GM12878 (cell line): ENCODE data around the gene IMPG2. TPM values are rescaled to one million over a fixed set of nuclear protein-coding genes. Genes with fewer than 3 reads are reported as not detected.

ENCODE experiments used
- ATAC-seq: fragments of 200-7000 bp; cut with Tn5 transposase; 3 replicates; pipeline ENCODE4 v1.9.1; 2020; ENCODE audit warnings: mild to moderate bottlenecking, moderate library complexity
- BruUV-seq: library from RNA; stranded (reverse); fragments of 400-500 nt; replicated peaks from 2 replicates; lab custom pipeline; 2021; lab: Mats Ljungman, UMichigan
- CTCF ChIA-PET: fragments of 300-600 bp; sonication (Branson Sonifier 250); formaldehyde crosslinking; extraction: SDS; loops from one replicate; lab custom pipeline; 2021; ENCODE audit warnings: inconsistent platforms; lab: Yijun Ruan, JAX
- POLR2A ChIA-PET: fragments of 350-600 bp; formaldehyde crosslinking; extraction: SDS; loops from one replicate; lab custom pipeline; 2021; ENCODE audit warnings: inconsistent platforms; lab: Charles Lee
- RAD21 ChIA-PET: fragments of 300-600 bp; sonication (Branson Sonifier 250); formaldehyde crosslinking; loops from one replicate; lab custom pipeline; 2023; ENCODE audit warnings: antibody characterized with exemption; ENCODE audit not compliant: unreplicated experiment; lab: Charles Lee
- SMC1A ChIA-PET: fragments of 300-600 bp; sonication (Branson Sonifier 250); formaldehyde crosslinking; loops from one replicate; lab custom pipeline; 2023; ENCODE audit not compliant: unreplicated experiment, uncharacterized antibody; lab: Charles Lee
- DNase-seq: peaks from one replicate; pipeline ENCODE4 v3.0.0-alpha.2; 2011; ENCODE audit warnings: low read depth, low spot score
- FAIRE-seq: peaks from 3 replicates; lab custom pipeline; 2011; peaks lifted over from hg19 to GRCh38; lab: Jason Lieb, UNC
- H2AFZ ChIP-seq: 2 replicates; pipeline ENCODE4 v1.6.0; 2011; ENCODE audit warnings: low read depth, low read length, control low read depth; ENCODE audit not compliant: control insufficient read depth
- H3K27ac ChIP-seq: 2 replicates; pipeline ENCODE4 v1.5.1; 2011; ENCODE audit warnings: control low read depth; ENCODE audit not compliant: control insufficient read depth, insufficient read depth
- H3K27me3 ChIP-seq, 2 experiments: replicated peaks in 1 of 2; 2 replicates each; pipeline versions ENCODE4 v1.6.0 to v1.6.1; 2011; ENCODE audit warnings: low read length in 1 of 2; ENCODE audit not compliant: control insufficient read depth in 2 of 2, insufficient read depth in 2 of 2
- H3K36me3 ChIP-seq, 2 experiments: 2 replicates each; pipeline ENCODE4 v1.5.1; 2011; ENCODE audit warnings: low read length in 1 of 2; ENCODE audit not compliant: control insufficient read depth in 2 of 2, insufficient read depth in 2 of 2
- H3K4me1 ChIP-seq: 2 replicates; pipeline ENCODE4 v1.6.1; 2011; ENCODE audit warnings: mild to moderate bottlenecking, low read length, moderate library complexity, mixed read lengths; ENCODE audit not compliant: control insufficient read depth, insufficient read depth
- H3K4me2 ChIP-seq: 2 replicates; pipeline ENCODE4 v1.6.0; 2011; ENCODE audit warnings: control low read depth; ENCODE audit not compliant: control insufficient read depth, insufficient read depth
- H3K4me3 ChIP-seq: fragments of 200-600 bp; sonication (generic); 2 replicates; pipeline ENCODE4 v1.5.1; 2016
- H3K79me2 ChIP-seq: 2 replicates; pipeline ENCODE4 v1.6.0; 2011; ENCODE audit warnings: low read length; ENCODE audit not compliant: control insufficient read depth, insufficient read depth
- H3K9ac ChIP-seq: 2 replicates; pipeline ENCODE4 v1.8.0; 2011; ENCODE audit warnings: low read length, control low read depth, mixed read lengths; ENCODE audit not compliant: control insufficient read depth, insufficient read depth
- H3K9me3 ChIP-seq: replicated peaks from 3 replicates; pipeline ENCODE4 v1.5.1; 2011; ENCODE audit warnings: mild to moderate bottlenecking, low read length; ENCODE audit not compliant: control insufficient read depth, insufficient read depth
- H4K20me1 ChIP-seq: 2 replicates; pipeline ENCODE4 v1.6.0; 2011; ENCODE audit not compliant: control insufficient read depth, insufficient read depth
- ATF2 ChIP-seq: IDR thresholded peaks from 2 replicates; pipeline ENCODE4 v1.6.1; 2012; ENCODE audit warnings: low read length, inconsistent platforms
- E4F1 ChIP-seq: fragments of 450-650 bp; IDR thresholded peaks from 2 replicates; pipeline ENCODE4 v1.6.1; 2018; ENCODE audit warnings: borderline replicate concordance, mild to moderate bottlenecking; ENCODE audit not compliant: partially characterized antibody
- FOXM1 ChIP-seq: IDR thresholded peaks from 2 replicates; pipeline ENCODE4 v1.6.1; 2012; ENCODE audit warnings: low read depth, mild to moderate bottlenecking, inconsistent platforms, low read length, moderate library complexity
- HCFC1 ChIP-seq: fragments of 150-350 bp; IDR thresholded peaks from 2 replicates; pipeline ENCODE4 v1.6.1; 2014; ENCODE audit warnings: low read length
- HDAC2 ChIP-seq: fragments of 200-600 bp; sonication (generic); IDR thresholded peaks from 2 replicates; pipeline ENCODE4 v1.6.1; 2017
- IKZF1 ChIP-seq: fragments of 450-650 bp; conservative IDR thresholded peaks from 2 replicates; pipeline ENCODE4 v1.6.1; 2017; ENCODE audit warnings: antibody characterized with exemption, mild to moderate bottlenecking
- NFIC ChIP-seq: IDR thresholded peaks from 2 replicates; pipeline ENCODE4 v1.6.1; 2012; ENCODE audit warnings: low read depth, mild to moderate bottlenecking, inconsistent platforms, low read length, moderate library complexity
- NFYA ChIP-seq: IDR thresholded peaks from 2 replicates; pipeline ENCODE4 v1.6.1; 2011; ENCODE audit warnings: low read depth, mild to moderate bottlenecking, low read length, improper control_type of control experiment, borderline replicate concordance
- NR2C2 ChIP-seq: IDR thresholded peaks from 2 replicates; pipeline ENCODE4 v1.6.1; 2011; ENCODE audit warnings: borderline replicate concordance, low read depth; ENCODE audit not compliant: control insufficient read depth, insufficient read length
- RB1 ChIP-seq: fragments of 450-650 bp; formaldehyde crosslinking; IDR thresholded peaks from 2 replicates; pipeline ENCODE4 v1.6.1; 2017; ENCODE audit warnings: mild to moderate bottlenecking, borderline replicate concordance
- RELB ChIP-seq: fragments of 450-650 bp; IDR thresholded peaks from 2 replicates; pipeline ENCODE4 v1.6.1; 2017; ENCODE audit warnings: low read depth, mild to moderate bottlenecking, moderate library complexity
- RFX5 ChIP-seq: IDR thresholded peaks from 2 replicates; pipeline ENCODE4 v1.6.1; 2011; ENCODE audit warnings: low read depth, low read length, improper control_type of control experiment
- RUNX3 ChIP-seq: IDR thresholded peaks from 2 replicates; pipeline ENCODE4 v1.6.1; 2012; ENCODE audit warnings: low read length, inconsistent platforms
- SIN3A ChIP-seq: IDR thresholded peaks from 2 replicates; pipeline ENCODE4 v1.6.1; 2012; ENCODE audit warnings: low read depth, low read length, improper control_type of control experiment
- SKIL ChIP-seq: fragments of 450-650 bp; IDR thresholded peaks from 2 replicates; pipeline ENCODE4 v1.6.1; 2017; ENCODE audit warnings: mild to moderate bottlenecking, low read depth, inconsistent platforms; ENCODE audit not compliant: poor library complexity, severe bottlenecking
- SMARCA5 ChIP-seq: fragments of 450-650 bp; IDR thresholded peaks from 2 replicates; pipeline ENCODE4 v1.6.1; 2017; ENCODE audit warnings: mild to moderate bottlenecking
- TBL1XR1 ChIP-seq: IDR thresholded peaks from 2 replicates; pipeline ENCODE4 v1.6.1; 2012; ENCODE audit warnings: low read depth, low read length, improper control_type of control experiment
- ZNF207 ChIP-seq: fragments of 450-650 bp; IDR thresholded peaks from 2 replicates; pipeline ENCODE4 v1.6.1; 2014; ENCODE audit warnings: antibody characterized with exemption, mild to moderate bottlenecking, borderline replicate concordance
- ZNF24 ChIP-seq: fragments of 450-650 bp; IDR thresholded peaks from 2 replicates; pipeline ENCODE4 v1.6.1; 2017; ENCODE audit warnings: antibody characterized with exemption, mild to moderate bottlenecking
- ZNF622 ChIP-seq: fragments of 450-650 bp; IDR thresholded peaks from 2 replicates; pipeline ENCODE4 v1.6.1; 2017; ENCODE audit warnings: mild to moderate bottlenecking, inconsistent platforms
- WGBS: methylation state at CpG from one replicate; pipeline ENCODE4 v1.1.6; 2016; ENCODE audit warnings: low lambda C conversion rate; ENCODE audit not compliant: insufficient replicate concordance, insufficient coverage; ENCODE audit errors: missing lambda C conversion rate; 5-methylcytosine and 5-hydroxymethylcytosine counted together
- in situ Hi-C: fragments of 300-500 bp; cut with MboI; formaldehyde crosslinking; loops from 9 replicates; pipeline ENCODE4 v1.14.3; 2018; ENCODE audit warnings: mixed read lengths
- intact Hi-C: fragments of 100-400 bp; cut with micrococcal nuclease; formaldehyde crosslinking; loops from one replicate; pipeline ENCODE4 v1.14.2; 2022; ENCODE audit not compliant: unreplicated experiment
- polyA plus RNA-seq, 11 experiments: library from polyadenylated mRNA; depleted of rRNA in 4 of 11; unstranded in 6 of 11; stranded (reverse) in 5 of 11; fragments of >200 nt; fragmentation: Nextera tagmentation in 4 of 11; fragmentation: Illumina TruSeq in 1 of 11; extraction: Ambion mirVana in 4 of 11; extraction: Trizol in 1 of 11; gene quantifications; 1 replicate in 1 of 11; 2 replicates in 10 of 11; pipeline versions ENCODE4 v1.2.1 to v1.2.3, GENCODE V29; 2011 to 2016; ENCODE audit warnings: inconsistent platforms in 2 of 11, missing spikeins in 2 of 11, low read depth in 1 of 11
- total RNA-seq, 4 experiments: library from RNA; depleted of rRNA in 3 of 4; stranded (reverse); fragments of >200 nt in 3 of 4; fragmentation: Illumina TruSeq in 1 of 4; extraction: Trizol in 1 of 4; gene quantifications; 2 replicates each; pipeline versions ENCODE4 v1.2.1 to v1.2.3, GENCODE V29; 2013 to 2021

The IMPG2 gene
- total and polyA plus RNA-seq, 10 of the 15 experiments (the other 5 are each of a cell fraction or from before 2014, with no cell fraction given): under 0.01 to 0.17 (median 0.10) TPM; not detected in 3

GRCh38 chr3:101203411-101203810 is 117.0 kb downstream of the IMPG2 start:
- 34% methylated on average over 5 of the region's 5 CpGs for WGBS
- H3K27ac ChIP-seq: no peak overlapping the region
- H3K79me2 ChIP-seq: no peaks in the 10 kb centered on the region
- BruUV-seq: no TSS peak
- no peaks in the 10 kb centered on the region for H3K27me3 ChIP-seq
- no peak overlapping the region for H2AFZ ChIP-seq
- ChIA-PET CTCF (no interaction called here), SMC1A (interaction anchor here (0.6 kb wide), 1 partner anchor 910 kb away, joined by 4 read pairs; no protein-coding TSS in a partner anchor), POLR2A (no interaction called here), RAD21 (no interaction called here)
- no peaks in the 10 kb centered on the region for H3K9me3 ChIP-seq
- ATAC-seq (no peak), FAIRE-seq (no peak), DNase-seq (no peak)
- in situ Hi-C loops: no loop called here
- intact Hi-C loops: no loop called here
- no peak overlapping the region for H3K4me3 ChIP-seq
- no peaks in the 10 kb centered on the region for H3K4me1 ChIP-seq
- H3K4me2 ChIP-seq: no peak overlapping the region
- H3K36me3 ChIP-seq: no peaks in the 10 kb centered on the region
- H3K9ac ChIP-seq: no peak overlapping the region
- H4K20me1 ChIP-seq: no peaks in the 10 kb centered on the region
- TF ChIP-seq ATF2 (no peak), FOXM1 (no peak), HDAC2 (no peak), IKZF1 (no peak), NR2C2 (no peak), SIN3A (no peak), RFX5 (no peak), RUNX3 (no peak), ZNF24 (no peak), TBL1XR1 (no peak), SKIL (no peak), NFIC (no peak), E4F1 (no peak), ZNF207 (no peak), HCFC1 (no peak), SMARCA5 (no peak), NFYA (no peak), RELB (no peak), RB1 (no peak), ZNF622 (no peak)
